Aorta (tissue), 5 donors: Measurements from ENCODE around the gene OSBPL8. TPM values are rescaled to one million over a fixed set of nuclear protein-coding genes. Genes with fewer than 3 reads are reported as not detected.
"Not testable (repeated sequence)": the region's sequence is repeated elsewhere in the genome, so short reads cannot be mapped to it uniquely, and the experiment has no call there.

Experiments
- ATAC-seq: fragments of 200-7000 bp; cut with Tn5 transposase; one replicate; pipeline ENCODE4 v1.9.1; 2022; ENCODE audit warnings: moderate library complexity; ENCODE audit not compliant: low FRiP score
- DNase-seq, 2 donors: peaks; one replicate each; pipeline ENCODE4 v3.0.0-alpha.2; 2020
- H3K27ac ChIP-seq, 2 donors: one replicate each; pipeline ENCODE4 v1.5.1; 2013; ENCODE audit warnings: low read length in 2 of 2, mild to moderate bottlenecking in 2 of 2, moderate library complexity in 2 of 2, control low read depth in 1 of 2, inconsistent platforms in 1 of 2, low read depth in 1 of 2
- H3K27me3 ChIP-seq, 2 donors: one replicate each; pipeline ENCODE4 v1.6.1; 2013; ENCODE audit warnings: control low read depth in 1 of 2, low read length in 1 of 2, mild to moderate bottlenecking in 1 of 2, moderate library complexity in 1 of 2; ENCODE audit not compliant: insufficient read depth in 2 of 2, control insufficient read depth in 1 of 2
- H3K36me3 ChIP-seq, 2 donors: one replicate each; pipeline ENCODE4 v1.6.1; 2013; ENCODE audit warnings: control low read depth in 1 of 2, low read length in 1 of 2, mild to moderate bottlenecking in 1 of 2; ENCODE audit not compliant: insufficient read depth in 2 of 2, control insufficient read depth in 1 of 2
- H3K4me1 ChIP-seq, 2 donors: one replicate each; pipeline ENCODE4 v1.6.1; 2013; ENCODE audit warnings: low read length in 2 of 2, control low read depth in 1 of 2, mild to moderate bottlenecking in 1 of 2, moderate library complexity in 1 of 2; ENCODE audit not compliant: insufficient read depth in 2 of 2, control insufficient read depth in 1 of 2
- H3K4me3 ChIP-seq, 2 donors: one replicate each; pipeline ENCODE4 v1.5.1; 2013; ENCODE audit warnings: low read length in 2 of 2, control low read depth in 1 of 2, mild to moderate bottlenecking in 1 of 2
- H3K9me3 ChIP-seq: one replicate; pipeline ENCODE4 v1.6.1; 2013; ENCODE audit warnings: mild to moderate bottlenecking, low read length; ENCODE audit not compliant: control insufficient read depth
- WGBS, 2 donors: extraction: QIAGEN DNeasy Blood & Tissue Kit; methylation state at CpG; one replicate each; pipeline ENCODE4 v1.1.7; 2013; 5-methylcytosine and 5-hydroxymethylcytosine counted together
- intact Hi-C, 2 donors: fragments of 100-400 bp; cut with DNase I; formaldehyde crosslinking; loops; one replicate each; pipeline versions ENCODE4 v1.14.2 to v1.15.0; 2022
- polyA plus RNA-seq, 2 donors: library from polyadenylated mRNA; stranded (reverse); fragments of 200-250 nt; gene quantifications; one replicate each; pipeline ENCODE4 v1.2.3, GENCODE V29; 2013
- total RNA-seq, 2 donors: library from RNA; stranded (reverse); fragmentation: NEBNext Ultra II Directional; extraction: Animal tissue kit (Norgen Biotek cat#: 25700); gene quantifications; one replicate each; pipeline ENCODE4 v1.2.1, GENCODE V29; 2021
- donor health status: healthy with polysubstance abuse.
- donor health status: Bipolar disorder and iron deficiency.
- donor health status: DM: no; HTN: no; CAD: no.
- donor health status: DM: no; HTN: no; CAD: no.
- donor health status: DM: yes; HTN: yes; CAD: no.

The OSBPL8 gene
- total and polyA plus RNA-seq, 4 donors: 16.8 to 100 (median 47.6) TPM

DNA sequence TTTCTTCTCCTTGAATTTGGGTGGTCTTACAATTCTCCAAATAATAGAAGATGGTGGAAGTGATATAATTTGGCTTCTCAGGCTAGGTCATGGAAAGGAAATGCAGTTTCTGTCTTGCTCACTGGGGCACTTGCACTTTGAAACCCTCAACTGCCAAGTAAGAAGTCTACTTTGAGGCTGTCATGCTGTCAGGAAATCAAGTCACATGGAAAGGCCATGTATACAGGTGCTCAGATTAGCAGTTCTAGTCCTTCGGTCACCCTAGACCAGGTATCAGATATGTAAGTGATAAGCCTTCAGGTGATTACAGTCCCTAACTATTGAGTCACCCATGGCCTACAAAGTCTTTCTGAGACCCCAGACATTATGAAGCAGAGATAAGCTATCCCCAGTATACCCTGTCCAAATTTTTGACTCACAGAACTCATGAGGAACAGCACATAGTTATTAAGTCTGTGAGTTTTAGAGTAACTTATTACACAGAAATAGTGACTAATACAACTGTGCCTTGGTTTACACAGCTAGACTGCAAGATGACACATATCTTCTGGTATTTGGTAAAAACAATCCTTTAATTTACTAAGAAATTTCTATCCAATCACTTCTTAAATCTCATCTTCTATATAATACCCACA lies 185.1 kb downstream of the OSBPL8 start:
- no peak overlapping the region for H3K27ac ChIP-seq
- no peaks in the 10 kb centered on the region for H3K27me3 ChIP-seq
- H3K9me3 ChIP-seq: no peaks in the 10 kb centered on the region
- no peaks in the 10 kb centered on the region for H3K4me1 ChIP-seq
- DNase-seq (no peak), ATAC-seq (no peak)
- peaks cover 0 to 6% of the 10 kb centered on the region in 2 donors for H3K36me3 ChIP-seq
- WGBS, 2 donors: 96 to 97% methylated on average over 1 of the region's 1 CpG
- no peak overlapping the region for H3K4me3 ChIP-seq
- intact Hi-C loops: no loop called here

GRCh38 chr12:76368230-76368629 lies 191.3 kb downstream of the OSBPL8 start:
- no peak for ATAC-seq
- intact Hi-C loops: no loop called here

DNA sequence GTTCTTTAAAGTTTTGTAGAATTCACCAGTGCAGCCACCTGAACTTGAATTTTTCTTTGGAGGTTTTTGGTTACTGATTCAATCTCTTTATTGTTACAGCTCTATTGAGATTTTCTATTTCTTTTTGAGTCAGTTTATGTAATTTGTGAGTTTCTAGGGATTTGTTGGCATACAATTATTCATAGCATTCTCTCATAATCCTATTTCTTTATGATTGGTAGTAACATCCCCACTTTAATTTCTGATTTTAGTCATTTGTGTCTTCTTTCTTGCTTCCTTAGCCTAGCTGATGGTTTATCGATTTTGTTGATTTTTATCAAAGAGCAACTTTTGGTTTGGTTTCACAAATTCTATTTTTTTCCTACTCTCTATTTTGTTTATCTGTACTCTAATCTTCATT lies 193.4 kb downstream of the OSBPL8 start:
- no peak for ATAC-seq
- 99 to 100% methylated on average over 1 of the region's 1 CpG for WGBS, 2 donors

More at GRCh38 chr12:76368230-76368629, 191.3 kb downstream of the OSBPL8 start:
- Histone ChIP-seq H3K9me3 (no peaks in the 10 kb centered on the region), H3K36me3 (peaks cover 2 to 11% of the 10 kb centered on the region in 2 donors), H3K27ac (no peak overlapping the region), H3K4me3 (no peak overlapping the region), H3K27me3 (no peaks in the 10 kb centered on the region), H3K4me1 (no peaks in the 10 kb centered on the region)
- WGBS, 2 donors: 99 to 100% methylated on average over 1 of the region's 1 CpG
- no peak for DNase-seq

GRCh38 chr12:76364131-76364530 lies 195.4 kb downstream of the OSBPL8 start:
- WGBS, 2 donors: 94% methylated on average over 5 of the region's 5 CpGs
- H3K27ac ChIP-seq, H3K4me1 ChIP-seq, H3K36me3 ChIP-seq, intact Hi-C loops, DNase-seq, H3K4me3 ChIP-seq, H3K27me3 ChIP-seq, ATAC-seq, H3K9me3 ChIP-seq: not testable (repeated sequence)

More for the DNA sequence above, 193.4 kb downstream of the OSBPL8 start:
- H3K4me1 ChIP-seq: no peaks in the 10 kb centered on the region
- H3K27ac ChIP-seq: no peak overlapping the region
- no peaks in the 10 kb centered on the region for H3K9me3 ChIP-seq
- no peak overlapping the region for H3K4me3 ChIP-seq
- no peaks in the 10 kb centered on the region for H3K27me3 ChIP-seq
- DNase-seq: no peak
- intact Hi-C loops: no loop called here
- H3K36me3 ChIP-seq: peaks cover 2 to 11% of the 10 kb centered on the region in 2 donors

DNA sequence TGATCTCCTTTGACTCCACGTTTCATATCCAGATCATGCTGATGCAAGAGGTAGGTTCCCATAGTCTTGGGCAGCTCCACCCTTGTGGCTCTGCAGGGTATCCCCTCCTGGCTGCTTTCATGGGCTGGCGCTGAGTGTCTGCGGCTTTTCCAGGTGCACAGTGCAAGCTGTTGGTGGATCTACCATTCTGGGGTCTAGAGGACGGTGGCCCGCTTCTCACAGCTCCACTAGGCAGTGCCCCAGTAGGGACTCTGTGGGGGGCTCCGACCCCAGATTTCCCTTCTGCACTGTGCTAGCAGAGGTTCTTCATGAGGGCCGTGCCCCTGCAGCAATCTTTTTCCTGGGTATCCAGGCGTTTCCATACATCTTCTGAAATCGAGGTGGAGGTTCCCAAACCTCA lies 199.3 kb downstream of the OSBPL8 start:
- no peaks in the 10 kb centered on the region for H3K27me3 ChIP-seq
- no peak overlapping the region for H3K4me3 ChIP-seq
- WGBS, 2 donors: 96 to 97% methylated on average over 9 of the region's 9 CpGs
- intact Hi-C loops: no loop called here
- H3K9me3 ChIP-seq: no peaks in the 10 kb centered on the region
- H3K4me1 ChIP-seq: no peaks in the 10 kb centered on the region
- DNase-seq (no peak), ATAC-seq (no peak)
- H3K27ac ChIP-seq: no peak overlapping the region
- H3K36me3 ChIP-seq: no peaks in the 10 kb centered on the region

DNA sequence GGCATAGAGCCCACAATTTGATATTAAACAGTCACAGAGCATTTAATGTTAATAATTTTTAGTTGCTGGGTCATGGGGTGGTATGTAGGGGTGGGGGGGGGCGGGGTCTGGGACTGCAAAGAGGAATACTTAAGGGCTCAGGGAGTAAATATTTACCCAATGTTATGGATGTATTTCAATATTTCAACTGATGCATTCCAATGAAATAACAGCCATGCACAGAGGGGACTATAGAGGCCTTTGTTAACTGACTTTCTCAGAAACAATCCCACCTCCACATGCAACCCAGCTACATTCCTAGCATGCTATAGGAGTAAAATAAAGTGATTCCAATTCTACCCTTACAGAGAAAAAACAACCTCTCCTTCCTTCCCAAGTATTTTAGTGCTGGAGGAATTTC lies 203.5 kb downstream of the OSBPL8 start:
- H3K4me1 ChIP-seq: no peaks in the 10 kb centered on the region
- H3K9me3 ChIP-seq: no peaks in the 10 kb centered on the region
- H3K36me3 ChIP-seq: no peaks in the 10 kb centered on the region
- no peaks in the 10 kb centered on the region for H3K27me3 ChIP-seq
- DNase-seq (no peak), ATAC-seq (no peak)
- intact Hi-C loops: no loop called here
- H3K27ac ChIP-seq: no peak overlapping the region
- WGBS, 2 donors: 81 to 83% methylated on average over 1 of the region's 1 CpG
- H3K4me3 ChIP-seq: no peak overlapping the region

DNA sequence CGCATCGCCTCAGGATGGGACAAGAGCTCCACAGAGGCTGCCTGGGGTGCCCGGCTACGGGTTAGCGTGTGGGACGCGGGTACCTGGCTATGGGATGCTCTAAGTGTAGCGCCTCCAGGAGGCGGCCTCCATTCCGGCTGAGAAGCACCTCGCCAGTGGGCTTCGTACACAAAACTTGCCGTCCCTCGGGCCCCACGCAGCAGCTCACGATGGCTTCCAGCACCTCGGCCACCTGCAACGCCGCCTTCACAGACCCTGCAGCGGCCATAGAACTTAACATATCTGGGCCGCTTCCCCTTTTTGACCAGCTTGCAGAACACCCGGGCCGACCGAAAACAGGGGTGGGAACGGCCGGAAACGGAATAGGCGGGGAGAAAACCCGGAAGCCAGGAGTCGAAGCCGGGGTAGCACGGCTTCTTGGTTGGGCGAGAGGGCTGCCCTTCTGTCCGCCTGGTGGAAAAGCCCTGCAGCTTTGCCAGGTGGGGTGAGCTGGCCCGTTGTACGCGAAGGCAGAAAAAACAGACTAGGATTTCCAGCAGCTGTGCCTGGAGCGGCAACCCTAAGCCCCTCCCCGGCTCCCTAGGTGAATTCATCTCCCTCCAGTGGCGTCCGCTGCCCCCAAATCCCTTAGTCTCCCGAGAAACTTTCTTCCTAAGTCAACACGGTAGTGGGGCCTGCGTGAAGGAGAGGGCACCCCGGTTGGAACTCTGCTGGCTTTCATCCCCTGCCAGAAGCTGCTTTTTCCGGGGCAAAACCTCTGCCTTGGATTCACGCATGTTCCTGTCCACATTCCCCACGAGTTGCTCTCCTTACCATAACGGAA lies 211.3 kb downstream of the OSBPL8 start, which contains the start of gene BBS10:
Gene BBS10, minus strand, starts transcription at position 337 of the 823 bp plus-strand sequence. Its CDS starts 57 bp downstream, at position 280.
- H3K9me3 ChIP-seq: no peaks in the 10 kb centered on the region
- intact Hi-C loops: loop anchor here (10.0 kb wide), 3 partner anchors 107 to 263 kb away; partner anchors contain the start of genes NAP1L1 (in 2 of the 2) and OSBPL8 (in 1 of the 2)

DNA sequence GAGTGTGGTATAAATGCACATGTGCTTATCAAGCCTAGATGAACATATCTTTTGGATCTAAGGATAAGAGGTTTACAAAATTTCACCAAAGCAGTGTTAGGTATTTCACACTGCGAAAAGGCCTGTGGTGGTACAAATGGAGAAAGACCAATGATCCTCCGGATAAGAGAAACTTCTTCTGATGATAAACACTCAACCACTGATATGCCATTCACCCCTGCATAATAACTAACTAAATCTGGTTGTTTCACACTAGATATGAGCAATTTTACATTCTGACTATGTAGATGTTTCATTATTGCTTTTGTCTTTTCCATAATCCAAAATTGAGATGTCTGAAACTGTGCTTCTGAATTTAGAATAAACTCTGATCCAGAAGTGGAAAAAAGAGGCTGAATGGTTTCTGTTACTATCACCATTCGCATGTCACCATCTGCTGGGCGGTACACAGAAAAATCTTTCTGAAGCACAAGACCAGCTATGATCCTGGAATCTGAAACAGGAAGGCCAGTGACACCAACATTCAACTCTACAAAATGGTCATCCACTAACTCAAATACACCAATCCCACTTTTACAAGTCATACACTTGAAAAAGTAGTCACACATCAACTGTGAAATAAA lies 212.7 kb downstream of the OSBPL8 start:
- WGBS, 2 donors: 59% methylated on average over 4 of the region's 4 CpGs
- Histone ChIP-seq H3K4me1 (peaks cover 0 to 3% of the 10 kb centered on the region in 2 donors), H3K27ac (no peak overlapping the region), H3K36me3 (no peaks in the 10 kb centered on the region), H3K9me3 (no peaks in the 10 kb centered on the region), H3K4me3 (peak overlapping the region in 1 of 2 donors; percentile 83), H3K27me3 (no peaks in the 10 kb centered on the region)
- peak; percentile 63 for ATAC-seq
- intact Hi-C loops: loop anchor here (10.0 kb wide), 3 partner anchors 108 to 262 kb away; partner anchors contain the start of genes NAP1L1 (in 2 of the 2) and OSBPL8 (in 1 of the 2)
- peak in 1 of 2 donors; percentile 52 for DNase-seq

More for the DNA sequence above, 211.3 kb downstream of the OSBPL8 start, which contains the start of gene BBS10:
- no peaks in the 10 kb centered on the region for H3K36me3 ChIP-seq
- DNase-seq (peak; percentile 96), ATAC-seq (peak; percentile 96)
- 1% methylated on average over 49 of the region's 49 CpGs for WGBS, 2 donors
- H3K4me1 ChIP-seq: peaks cover 0 to 3% of the 10 kb centered on the region in 2 donors
- H3K27ac ChIP-seq: peak within 1 kb of the TSS in 1 of 2 donors; percentile 93
- no peaks in the 10 kb centered on the region for H3K27me3 ChIP-seq
- peak within 1 kb of the TSS; percentile 72 to 83 for H3K4me3 ChIP-seq
